GM13976 (cell line): ENCODE measurements around the gene RAB11FIP3.
"Not testable (repeated sequence)": the region's sequence is repeated elsewhere in the genome, so short reads cannot be mapped to it uniquely, and the experiment has no call there.

Experiments
- DNase-seq: peaks from one replicate; pipeline ENCODE4 v3.0.0; 2012; ENCODE audit warnings: low spot score
- CTCF ChIP-seq: IDR thresholded peaks from 2 replicates; pipeline ENCODE4 v1.5.1; 2012; ENCODE audit warnings: borderline replicate concordance, mild to moderate bottlenecking; ENCODE audit not compliant: insufficient read depth; ENCODE audit errors: extremely low read depth, missing control alignments, control extremely low read depth
- in situ Hi-C: fragments of 300-500 bp; cut with MboI; formaldehyde crosslinking; loops from one replicate; pipeline ENCODE4 v1.12.0; 2022; ENCODE audit warnings: low sequenced_read_pairs, mixed read lengths, inconsistent platforms; ENCODE audit not compliant: unreplicated experiment

RAB11FIP3 gene

GRCh38 chr16:383326-384051 lies 42.0 kb upstream of the RAB11FIP3 start:
- TF ChIP-seq CTCF: no peak
- in situ Hi-C loops: no loop called here
- no peak for DNase-seq

- DNase-seq: no peak
- no peak for TF ChIP-seq CTCF
- in situ Hi-C loops: no loop called here
These were observed 38.8 kb upstream of the RAB11FIP3 start for GRCh38 chr16:386641-387156.

- in situ Hi-C loops, DNase-seq: not testable (repeated sequence)
These were observed 37.4 kb upstream of the RAB11FIP3 start for GRCh38 chr16:387761-388666.

GRCh38 chr16:389352-389751 lies 36.1 kb upstream of the RAB11FIP3 start:
- no peak for DNase-seq
- TF ChIP-seq CTCF: no peak
- in situ Hi-C loops: no loop called here

GRCh38 chr16:391885-392335 lies 33.5 kb upstream of the RAB11FIP3 start:
- in situ Hi-C loops: no loop called here
- peak; percentile 75 for DNase-seq
- peak; percentile 35 for TF ChIP-seq CTCF

GRCh38 chr16:392450-393030 lies 32.9 kb upstream of the RAB11FIP3 start:
- in situ Hi-C loops: no loop called here
- TF ChIP-seq CTCF: no peak
- DNase-seq: no peak
